HepG2 (cell line): ENCODE results near the gene PAXIP1. TPM values are rescaled to one million over a fixed set of nuclear protein-coding genes. Genes with fewer than 3 reads are reported as not detected.

Source experiments
- ATAC-seq: fragments of 200-7000 bp; cut with Tn5 transposase; 3 replicates; pipeline ENCODE4 v1.9.1; 2020; ENCODE audit warnings: mild to moderate bottlenecking, moderate library complexity
- BruUV-seq: library from RNA; stranded (reverse); fragments of 400-500 nt; replicated peaks from 2 replicates; lab custom pipeline; 2021; lab: Mats Ljungman, UMichigan
- CTCF ChIA-PET: fragments of 300-600 bp; formaldehyde crosslinking; extraction: SDS; loops from one replicate; lab custom pipeline; 2021; ENCODE audit warnings: low total read pairs, inconsistent platforms, low intra/inter-chr PET ratio; lab: Yijun Ruan, JAX
- POLR2A ChIA-PET: fragments of 350-600 bp; sonication (Branson Sonifier 250); formaldehyde crosslinking; loops from one replicate; lab custom pipeline; 2020; ENCODE audit warnings: antibody characterized with exemption, inconsistent platforms; lab: Yijun Ruan, JAX
- DNase-seq: peaks from one replicate; pipeline ENCODE4 v3.0.0-alpha.2; 2015; ENCODE audit warnings: low spot score
- FAIRE-seq: peaks from 3 replicates; lab custom pipeline; 2011; peaks lifted over from hg19 to GRCh38; lab: Jason Lieb, UNC
- H2AFZ ChIP-seq: one replicate; pipeline ENCODE4 v1.6.1; 2011; ENCODE audit warnings: low read length, inconsistent platforms
- H3K27ac ChIP-seq: fragments of 300-600 bp; 3 replicates; pipeline ENCODE4 v1.8.0; 2011; ENCODE audit warnings: mixed run types, mild to moderate bottlenecking, mixed read lengths, low read length, inconsistent platforms; ENCODE audit not compliant: insufficient read depth; ENCODE audit errors: extremely low read length
- H3K27me3 ChIP-seq, 2 experiments: fragments of 200-600 bp in 1 of 2; 2 replicates in 1 of 2; 3 replicates in 1 of 2; pipeline versions ENCODE4 v1.6.0 to v1.8.0; 2011; ENCODE audit warnings: low read length in 2 of 2, mild to moderate bottlenecking in 2 of 2, moderate library complexity in 2 of 2, inconsistent platforms in 1 of 2; ENCODE audit not compliant: insufficient read depth in 2 of 2, control insufficient read depth in 1 of 2
- H3K36me3 ChIP-seq, 2 experiments: fragments of 200-600 bp in 1 of 2; replicated peaks in 1 of 2; 2 replicates in 1 of 2; 3 replicates in 1 of 2; pipeline versions ENCODE4 v1.5.1 to v1.8.0; 2011; ENCODE audit warnings: low read length in 2 of 2, inconsistent platforms in 1 of 2; ENCODE audit not compliant: insufficient read depth in 2 of 2, control insufficient read depth in 1 of 2
- H3K4me1 ChIP-seq: 2 replicates; pipeline ENCODE4 v1.5.1; 2012; ENCODE audit warnings: low read length, inconsistent platforms; ENCODE audit not compliant: insufficient read depth
- H3K4me2 ChIP-seq: 2 replicates; pipeline ENCODE4 v1.6.0; 2011; ENCODE audit warnings: low read depth, low read length, inconsistent platforms
- H3K4me3 ChIP-seq, 3 experiments: fragments of 200-600 bp in 1 of 3; sonication (generic), shearing (Covaris generic) in 1 of 3; replicated peaks in 1 of 3; 2 replicates each; pipeline ENCODE4 v1.5.1; 2011 to 2016; ENCODE audit warnings: low read length in 3 of 3, inconsistent platforms in 2 of 3, low read depth in 2 of 3, mild to moderate bottlenecking in 2 of 3, control low read depth in 1 of 3, mixed read lengths in 1 of 3; ENCODE audit not compliant: insufficient read depth in 1 of 3
- H3K79me2 ChIP-seq: one replicate; pipeline ENCODE4 v1.6.1; 2011; ENCODE audit warnings: low read length, inconsistent platforms; ENCODE audit not compliant: insufficient read depth
- H3K9ac ChIP-seq: 2 replicates; pipeline ENCODE4 v1.6.0; 2011; ENCODE audit warnings: mild to moderate bottlenecking, low read depth, low read length, inconsistent platforms; ENCODE audit not compliant: insufficient read depth
- H3K9me3 ChIP-seq: 2 replicates; pipeline ENCODE4 v1.5.1; 2012; ENCODE audit warnings: mild to moderate bottlenecking, low read length
- H4K20me1 ChIP-seq: 2 replicates; pipeline ENCODE4 v1.6.0; 2011; ENCODE audit warnings: inconsistent platforms, mild to moderate bottlenecking, low read length, moderate library complexity; ENCODE audit not compliant: insufficient read depth
- BORCS8-MEF2B ChIP-seq: sonication (generic); formaldehyde crosslinking; IDR thresholded peaks from 2 replicates; pipeline ENCODE4 v1.8.0; 2022; ENCODE audit warnings: mild to moderate bottlenecking, missing genetic modification reagents
- CHCHD3 ChIP-seq: sonication (generic); formaldehyde crosslinking; IDR thresholded peaks from 2 replicates; pipeline ENCODE4 v1.8.0; 2022; ENCODE audit warnings: mild to moderate bottlenecking, missing genetic modification reagents, moderate library complexity
- MEF2D ChIP-seq: sonication (generic); formaldehyde crosslinking; IDR thresholded peaks from 2 replicates; pipeline ENCODE4 v1.5.1; 2020; ENCODE audit warnings: mild to moderate bottlenecking, missing genetic modification reagents
- MTA3 ChIP-seq: sonication (generic); formaldehyde crosslinking; IDR thresholded peaks from 2 replicates; pipeline ENCODE4 v1.4.0; 2020; ENCODE audit warnings: missing genetic modification reagents
- NCOA5 ChIP-seq: sonication (generic); formaldehyde crosslinking; IDR thresholded peaks from 2 replicates; pipeline ENCODE4 v1.4.0; 2020; ENCODE audit warnings: missing genetic modification reagents
- ZGPAT ChIP-seq: IDR thresholded peaks from 2 replicates; pipeline ENCODE4 v1.6.1; 2016; ENCODE audit warnings: mild to moderate bottlenecking
- ZMYM3 ChIP-seq: sonication (generic); formaldehyde crosslinking; IDR thresholded peaks from 2 replicates; pipeline ENCODE4 v1.5.1; 2020; ENCODE audit warnings: mild to moderate bottlenecking, missing genetic modification reagents
- ZNF703 ChIP-seq: sonication (generic); formaldehyde crosslinking; IDR thresholded peaks from 2 replicates; pipeline ENCODE4 v1.5.1; 2020; ENCODE audit warnings: missing genetic modification reagents, mild to moderate bottlenecking, moderate library complexity, borderline replicate concordance
- WGBS: methylation state at CpG from one replicate; pipeline ENCODE4 v1.1.6; 2017; ENCODE audit warnings: low lambda C conversion rate; 5-methylcytosine and 5-hydroxymethylcytosine counted together
- in situ Hi-C: cut with HindIII; loops from 2 replicates; pipeline ENCODE4 v1.10.0; 2017; ENCODE audit warnings: low pct_unique_long_range_greater_than_20kb; ENCODE audit not compliant: extremely low pct_ligation_motif_present
- intact Hi-C: fragments of 100-400 bp; cut with micrococcal nuclease; formaldehyde crosslinking; loops from one replicate; pipeline ENCODE4 v1.10.0; 2022; ENCODE audit not compliant: unreplicated experiment
- polyA plus RNA-seq, 8 experiments: library from polyadenylated mRNA; depleted of rRNA in 3 of 8; stranded (reverse) in 7 of 8; unstranded in 1 of 8; fragments of >200 nt; fragmentation: Illumina TruSeq in 4 of 8; extraction: Trizol in 4 of 8; gene quantifications; 2 replicates each; pipeline versions ENCODE4 v1.2.1 to v1.2.3, GENCODE V29; 2011 to 2016; ENCODE audit warnings: low read depth in 4 of 8, missing spikeins in 1 of 8, mixed read lengths in 1 of 8; ENCODE audit not compliant: insufficient read depth in 1 of 8
- total RNA-seq, 5 experiments: library from RNA; depleted of rRNA; stranded (reverse); fragments of >200 nt; fragmentation: Illumina TruSeq; extraction: Trizol; gene quantifications; 2 replicates each; pipeline ENCODE4 v1.2.3, GENCODE V29; 2016; ENCODE audit warnings: low read depth in 1 of 5
- TF ChIP-seq, protein P1 (sequence below): sonication (generic); formaldehyde crosslinking; IDR thresholded peaks from 2 replicates; pipeline ENCODE4 v1.8.1; 2023; ENCODE audit warnings: mild to moderate bottlenecking, inconsistent platforms, moderate library complexity, missing genetic modification reagents, borderline replicate concordance
- TF ChIP-seq, protein P2 (sequence below): sonication (generic); formaldehyde crosslinking; IDR thresholded peaks from 2 replicates; pipeline ENCODE4 v1.4.0; 2020; ENCODE audit warnings: missing genetic modification reagents
- TF ChIP-seq, protein P3 (sequence below): sonication (generic); formaldehyde crosslinking; conservative IDR thresholded peaks from 2 replicates; pipeline ENCODE4 v1.4.0; 2020; ENCODE audit warnings: missing genetic modification reagents

Gene PAXIP1
- total and polyA plus RNA-seq, 2 of the 13 experiments (the other 11 are each of a cell fraction or from before 2014, with no cell fraction given): 11.6 to 16.2 TPM

GRCh38 chr7:154910977-154911376 is 91.9 kb downstream of the PAXIP1 start:
- Histone ChIP-seq H3K79me2 (no peaks in the 10 kb centered on the region), H3K27me3 (peaks cover 2 to 33% of the 10 kb centered on the region in 2 experiments; a peak in 4 of 5 replicates), H4K20me1 (no peaks in the 10 kb centered on the region), H3K36me3 (no peaks in the 10 kb centered on the region), H3K9me3 (peaks cover 15% of the 10 kb centered on the region), H3K4me2 (no peak overlapping the region), H3K27ac (no peak overlapping the region), H2AFZ (no peak overlapping the region), H3K4me1 (peaks cover 8% of the 10 kb centered on the region), H3K4me3 (no peak overlapping the region), H3K9ac (no peak overlapping the region)
- TF ChIP-seq ZMYM3 (CRISPR knock-in tag): no peak
- TF ChIP-seq, protein P1, sequence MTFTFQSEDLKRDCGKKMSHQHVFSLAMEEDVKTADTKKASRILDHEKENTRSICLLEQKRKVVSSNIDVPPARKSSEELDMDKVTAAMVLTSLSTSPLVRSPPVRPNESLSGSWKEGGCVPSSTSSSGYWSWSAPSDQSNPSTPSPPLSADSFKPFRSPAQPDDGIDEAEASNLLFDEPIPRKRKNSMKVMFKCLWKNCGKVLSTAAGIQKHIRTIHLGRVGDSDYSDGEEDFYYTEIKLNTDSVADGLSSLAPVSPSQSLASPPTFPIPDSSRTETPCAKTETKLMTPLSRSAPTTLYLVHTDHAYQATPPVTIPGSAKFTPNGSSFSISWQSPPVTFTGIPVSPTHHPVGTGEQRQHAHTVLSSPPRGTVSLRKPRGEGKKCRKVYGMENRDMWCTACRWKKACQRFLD (CRISPR knock-in tag): no peak
- no peak for TF ChIP-seq ZNF703 (CRISPR knock-in tag)
- TF ChIP-seq NCOA5: no peak
- TF ChIP-seq MEF2D (CRISPR knock-in tag): no peak
- TF ChIP-seq, protein P2, sequence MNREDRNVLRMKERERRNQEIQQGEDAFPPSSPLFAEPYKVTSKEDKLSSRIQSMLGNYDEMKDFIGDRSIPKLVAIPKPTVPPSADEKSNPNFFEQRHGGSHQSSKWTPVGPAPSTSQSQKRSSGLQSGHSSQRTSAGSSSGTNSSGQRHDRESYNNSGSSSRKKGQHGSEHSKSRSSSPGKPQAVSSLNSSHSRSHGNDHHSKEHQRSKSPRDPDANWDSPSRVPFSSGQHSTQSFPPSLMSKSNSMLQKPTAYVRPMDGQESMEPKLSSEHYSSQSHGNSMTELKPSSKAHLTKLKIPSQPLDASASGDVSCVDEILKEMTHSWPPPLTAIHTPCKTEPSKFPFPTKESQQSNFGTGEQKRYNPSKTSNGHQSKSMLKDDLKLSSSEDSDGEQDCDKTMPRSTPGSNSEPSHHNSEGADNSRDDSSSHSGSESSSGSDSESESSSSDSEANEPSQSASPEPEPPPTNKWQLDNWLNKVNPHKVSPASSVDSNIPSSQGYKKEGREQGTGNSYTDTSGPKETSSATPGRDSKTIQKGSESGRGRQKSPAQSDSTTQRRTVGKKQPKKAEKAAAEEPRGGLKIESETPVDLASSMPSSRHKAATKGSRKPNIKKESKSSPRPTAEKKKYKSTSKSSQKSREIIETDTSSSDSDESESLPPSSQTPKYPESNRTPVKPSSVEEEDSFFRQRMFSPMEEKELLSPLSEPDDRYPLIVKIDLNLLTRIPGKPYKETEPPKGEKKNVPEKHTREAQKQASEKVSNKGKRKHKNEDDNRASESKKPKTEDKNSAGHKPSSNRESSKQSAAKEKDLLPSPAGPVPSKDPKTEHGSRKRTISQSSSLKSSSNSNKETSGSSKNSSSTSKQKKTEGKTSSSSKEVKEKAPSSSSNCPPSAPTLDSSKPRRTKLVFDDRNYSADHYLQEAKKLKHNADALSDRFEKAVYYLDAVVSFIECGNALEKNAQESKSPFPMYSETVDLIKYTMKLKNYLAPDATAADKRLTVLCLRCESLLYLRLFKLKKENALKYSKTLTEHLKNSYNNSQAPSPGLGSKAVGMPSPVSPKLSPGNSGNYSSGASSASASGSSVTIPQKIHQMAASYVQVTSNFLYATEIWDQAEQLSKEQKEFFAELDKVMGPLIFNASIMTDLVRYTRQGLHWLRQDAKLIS (CRISPR knock-in tag): no peak
- no peak for TF ChIP-seq MTA3 (CRISPR knock-in tag)
- TF ChIP-seq ZGPAT: no peak
- TF ChIP-seq, protein P3, sequence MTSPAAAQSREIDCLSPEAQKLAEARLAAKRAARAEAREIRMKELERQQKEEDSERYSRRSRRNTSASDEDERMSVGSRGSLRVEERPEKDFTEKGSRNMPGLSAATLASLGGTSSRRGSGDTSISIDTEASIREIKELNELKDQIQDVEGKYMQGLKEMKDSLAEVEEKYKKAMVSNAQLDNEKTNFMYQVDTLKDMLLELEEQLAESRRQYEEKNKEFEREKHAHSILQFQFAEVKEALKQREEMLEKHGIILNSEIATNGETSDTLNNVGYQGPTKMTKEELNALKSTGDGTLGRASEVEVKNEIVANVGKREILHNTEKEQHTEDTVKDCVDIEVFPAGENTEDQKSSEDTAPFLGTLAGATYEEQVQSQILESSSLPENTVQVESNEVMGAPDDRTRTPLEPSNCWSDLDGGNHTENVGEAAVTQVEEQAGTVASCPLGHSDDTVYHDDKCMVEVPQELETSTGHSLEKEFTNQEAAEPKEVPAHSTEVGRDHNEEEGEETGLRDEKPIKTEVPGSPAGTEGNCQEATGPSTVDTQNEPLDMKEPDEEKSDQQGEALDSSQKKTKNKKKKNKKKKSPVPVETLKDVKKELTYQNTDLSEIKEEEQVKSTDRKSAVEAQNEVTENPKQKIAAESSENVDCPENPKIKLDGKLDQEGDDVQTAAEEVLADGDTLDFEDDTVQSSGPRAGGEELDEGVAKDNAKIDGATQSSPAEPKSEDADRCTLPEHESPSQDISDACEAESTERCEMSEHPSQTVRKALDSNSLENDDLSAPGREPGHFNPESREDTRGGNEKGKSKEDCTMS: no peak
- TF ChIP-seq BORCS8-MEF2B (CRISPR knock-in tag): no peak
- no peak for TF ChIP-seq CHCHD3 (CRISPR knock-in tag)
- in situ Hi-C loops (no loop called here), intact Hi-C loops (loop anchor here (5.0 kb wide), 1 partner anchor 436 kb away; no protein-coding TSS in a partner anchor)
- ATAC-seq (no peak), DNase-seq (no peak), FAIRE-seq (no peak)
- POLR2A ChIA-PET: no interaction called here
- BruUV-seq: no TSS peak
- WGBS: 60% methylated on average over 4 of the region's 4 CpGs
- CTCF ChIA-PET: no interaction called here
